ENCODE measurements around the gene ABCB10.

- TF ChIP-seq POLR2A (IDR thresholded peaks at IDR 0.05): no peak
- TF ChIP-seq, protein P1, sequence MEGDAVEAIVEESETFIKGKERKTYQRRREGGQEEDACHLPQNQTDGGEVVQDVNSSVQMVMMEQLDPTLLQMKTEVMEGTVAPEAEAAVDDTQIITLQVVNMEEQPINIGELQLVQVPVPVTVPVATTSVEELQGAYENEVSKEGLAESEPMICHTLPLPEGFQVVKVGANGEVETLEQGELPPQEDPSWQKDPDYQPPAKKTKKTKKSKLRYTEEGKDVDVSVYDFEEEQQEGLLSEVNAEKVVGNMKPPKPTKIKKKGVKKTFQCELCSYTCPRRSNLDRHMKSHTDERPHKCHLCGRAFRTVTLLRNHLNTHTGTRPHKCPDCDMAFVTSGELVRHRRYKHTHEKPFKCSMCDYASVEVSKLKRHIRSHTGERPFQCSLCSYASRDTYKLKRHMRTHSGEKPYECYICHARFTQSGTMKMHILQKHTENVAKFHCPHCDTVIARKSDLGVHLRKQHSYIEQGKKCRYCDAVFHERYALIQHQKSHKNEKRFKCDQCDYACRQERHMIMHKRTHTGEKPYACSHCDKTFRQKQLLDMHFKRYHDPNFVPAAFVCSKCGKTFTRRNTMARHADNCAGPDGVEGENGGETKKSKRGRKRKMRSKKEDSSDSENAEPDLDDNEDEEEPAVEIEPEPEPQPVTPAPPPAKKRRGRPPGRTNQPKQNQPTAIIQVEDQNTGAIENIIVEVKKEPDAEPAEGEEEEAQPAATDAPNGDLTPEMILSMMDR (IDR thresholded peaks at IDR 0.05): no peak
Measured at GRCh38 chr1:229579059-229579673, 20.7 kb upstream of the ABCB10 start.

All from testis (tissue), 2 donors.